H9 (cell line): Measurements from ENCODE around the gene NPTX1. TPM values are rescaled to one million over a fixed set of nuclear protein-coding genes. Genes with fewer than 3 reads are reported as not detected.

Source experiments
- DNase-seq: peaks from one replicate; pipeline ENCODE4 v3.0.0-alpha.2; 2017
- H2AFZ ChIP-seq: one replicate; pipeline ENCODE4 v1.6.1; 2013; ENCODE audit warnings: mild to moderate bottlenecking, low read length, control low read depth, moderate library complexity
- H2AK5ac ChIP-seq: 2 replicates; pipeline ENCODE4 v1.6.1; 2013; ENCODE audit warnings: low read length, control low read depth, mixed read lengths; ENCODE audit not compliant: insufficient read length
- H2BK120ac ChIP-seq: one replicate; pipeline ENCODE4 v1.6.1; 2013; ENCODE audit warnings: low read depth, mild to moderate bottlenecking, low read length, control low read depth, inconsistent platforms; ENCODE audit not compliant: poor library complexity, severe bottlenecking
- H2BK12ac ChIP-seq: 2 replicates; pipeline ENCODE4 v1.6.1; 2013; ENCODE audit warnings: low read length, control low read depth, mixed read lengths, low read depth; ENCODE audit not compliant: insufficient read length
- H2BK15ac ChIP-seq: 2 replicates; pipeline ENCODE4 v1.6.1; 2013; ENCODE audit warnings: low read depth, low read length, control low read depth
- H2BK20ac ChIP-seq: one replicate; pipeline ENCODE4 v1.6.1; 2013; ENCODE audit warnings: low read depth, mild to moderate bottlenecking, low read length, control low read depth, inconsistent platforms; ENCODE audit not compliant: poor library complexity, severe bottlenecking
- H2BK5ac ChIP-seq: 2 replicates; pipeline ENCODE4 v1.6.1; 2013; ENCODE audit warnings: low read length, control low read depth, mixed read lengths; ENCODE audit not compliant: insufficient read length
- H3K14ac ChIP-seq: 2 replicates; pipeline ENCODE4 v1.6.1; 2013; ENCODE audit warnings: low read length, control low read depth; ENCODE audit not compliant: insufficient read depth
- H3K18ac ChIP-seq: 2 replicates; pipeline ENCODE4 v1.6.1; 2013; ENCODE audit warnings: low read depth, mild to moderate bottlenecking, mixed read lengths, low read length, control low read depth; ENCODE audit not compliant: insufficient read length
- H3K23ac ChIP-seq: 2 replicates; pipeline ENCODE4 v1.6.1; 2013; ENCODE audit warnings: low read length, control low read depth, mixed read lengths, low read depth; ENCODE audit not compliant: insufficient read length
- H3K23me2 ChIP-seq: 2 replicates; pipeline ENCODE4 v1.6.1; 2013; ENCODE audit warnings: low read depth, mild to moderate bottlenecking, mixed read lengths, low read length, control low read depth; ENCODE audit not compliant: insufficient read length, poor library complexity, severe bottlenecking
- H3K27ac ChIP-seq: 2 replicates; pipeline ENCODE4 v1.5.1; 2013; ENCODE audit warnings: low read length, control low read depth, mixed read lengths, low read depth; ENCODE audit not compliant: insufficient read length
- H3K27me3 ChIP-seq: 2 replicates; pipeline ENCODE4 v1.6.1; 2013; ENCODE audit warnings: low read length, control low read depth, inconsistent platforms; ENCODE audit not compliant: insufficient read depth
- H3K4ac ChIP-seq: 2 replicates; pipeline ENCODE4 v1.6.1; 2013; ENCODE audit warnings: low read depth, mild to moderate bottlenecking, control low read depth, inconsistent platforms, low read length, moderate library complexity
- H3K4me1 ChIP-seq: 2 replicates; pipeline ENCODE4 v1.6.1; 2013; ENCODE audit warnings: low read length, control low read depth, inconsistent platforms; ENCODE audit not compliant: insufficient read depth
- H3K4me2 ChIP-seq: 2 replicates; pipeline ENCODE4 v1.6.1; 2013; ENCODE audit warnings: low read length, control low read depth, mixed read lengths; ENCODE audit not compliant: insufficient read length, insufficient read depth
- H3K56ac ChIP-seq: 2 replicates; pipeline ENCODE4 v1.6.1; 2013; ENCODE audit warnings: low read depth, mild to moderate bottlenecking, mixed read lengths, low read length, control low read depth; ENCODE audit not compliant: insufficient read length
- H3K79me1 ChIP-seq: 2 replicates; pipeline ENCODE4 v1.6.1; 2013; ENCODE audit warnings: low read depth, mild to moderate bottlenecking, moderate library complexity, low read length, control low read depth, inconsistent platforms; ENCODE audit not compliant: insufficient read depth, poor library complexity, severe bottlenecking
- H3K79me2 ChIP-seq: 2 replicates; pipeline ENCODE4 v1.6.1; 2013; ENCODE audit warnings: low read length, control low read depth, inconsistent platforms; ENCODE audit not compliant: insufficient read depth
- H3K9ac ChIP-seq: 2 replicates; pipeline ENCODE4 v1.6.1; 2013; ENCODE audit warnings: low read length, control low read depth, mixed read lengths; ENCODE audit not compliant: insufficient read length; ENCODE audit errors: extremely low read depth
- H3K9me3 ChIP-seq: one replicate; pipeline ENCODE4 v1.6.1; 2013; ENCODE audit warnings: low read depth, low read length, inconsistent platforms; ENCODE audit not compliant: control insufficient read depth
- H3T11ph ChIP-seq: one replicate; pipeline ENCODE4 v1.6.1; 2013; ENCODE audit warnings: mild to moderate bottlenecking, low read length, control low read depth, inconsistent platforms
- H4K20me1 ChIP-seq: one replicate; pipeline ENCODE4 v1.6.1; 2013; ENCODE audit not compliant: control insufficient read depth, insufficient read length, insufficient read depth
- H4K5ac ChIP-seq: 2 replicates; pipeline ENCODE4 v1.6.1; 2013; ENCODE audit warnings: low read depth, mild to moderate bottlenecking, mixed read lengths, low read length, control low read depth; ENCODE audit not compliant: insufficient read length
- H4K8ac ChIP-seq: replicated peaks from 2 replicates; pipeline ENCODE4 v1.6.1; 2013; ENCODE audit warnings: low read length, control low read depth, mixed read lengths, low read depth; ENCODE audit not compliant: insufficient read length
- H4K91ac ChIP-seq: 2 replicates; pipeline ENCODE4 v1.6.1; 2013; ENCODE audit warnings: low read depth, mild to moderate bottlenecking, moderate library complexity, mixed read lengths, low read length, control low read depth; ENCODE audit not compliant: insufficient read length
- H3K27ac Mint-ChIP-seq, 3 experiments: 2 replicates in 2 of 3; 3 replicates in 1 of 3; pipeline ENCODE4 v1.8.0; 2020 to 2021; ENCODE audit warnings: mixed read lengths in 3 of 3, mild to moderate bottlenecking in 1 of 3, moderate library complexity in 1 of 3
- H3K27me3 Mint-ChIP-seq: 2 replicates; pipeline ENCODE4 v1.8.0; 2021; ENCODE audit warnings: low read depth, mild to moderate bottlenecking, moderate library complexity, mixed read lengths
- H3K36me3 Mint-ChIP-seq, 3 experiments: 2 replicates in 2 of 3; 3 replicates in 1 of 3; pipeline ENCODE4 v1.8.0; 2020 to 2021; ENCODE audit warnings: low read depth in 3 of 3, mixed read lengths in 3 of 3; ENCODE audit not compliant: insufficient read depth in 1 of 3
- H3K4me1 Mint-ChIP-seq, 2 experiments: 2 replicates each; pipeline ENCODE4 v1.8.0; 2020; ENCODE audit warnings: mixed read lengths in 2 of 2
- H3K4me3 Mint-ChIP-seq, 2 experiments: 2 replicates in 1 of 2; 3 replicates in 1 of 2; pipeline ENCODE4 v1.8.0; 2020 to 2021; ENCODE audit warnings: mild to moderate bottlenecking in 2 of 2, mixed read lengths in 2 of 2, moderate library complexity in 1 of 2
- H3K9me3 Mint-ChIP-seq, 2 experiments: 2 replicates in 1 of 2; 3 replicates in 1 of 2; pipeline ENCODE4 v1.8.0; 2020; ENCODE audit warnings: mild to moderate bottlenecking in 2 of 2, mixed read lengths in 2 of 2, moderate library complexity in 1 of 2
- CTCF ChIP-seq: fragments of 200-600 bp; sonication (generic); conservative IDR thresholded peaks from 3 replicates; pipeline ENCODE4 v1.8.0; 2021; ENCODE audit warnings: antibody characterized with exemption, mild to moderate bottlenecking
- WGBS: extraction: QIAGEN DNeasy Blood & Tissue Kit; methylation state at CpG from one replicate; pipeline ENCODE4 v1.1.7; 2013; ENCODE audit warnings: missing lambda C conversion rate, low lambda C conversion rate, mixed read lengths; ENCODE audit not compliant: insufficient read length; ENCODE audit errors: extremely low coverage; 5-methylcytosine and 5-hydroxymethylcytosine counted together
- total RNA-seq: library from RNA; stranded (reverse); gene quantifications from 2 replicates; pipeline ENCODE4 v1.2.1, GENCODE V29; 2021

The NPTX1 gene
- total RNA-seq, 1 experiment from 2014 or later = 20.5 TPM

- Histone ChIP-seq H3K23me2 (no peaks in the 10 kb centered on the region), H3K4ac (no peak overlapping the region), H3K56ac (no peak overlapping the region), H3K18ac (no peak overlapping the region), H3K14ac (no peak overlapping the region), H3K79me2 (no peaks in the 10 kb centered on the region), H3K9me3 (no peaks in the 10 kb centered on the region), H2BK15ac (no peak overlapping the region), H4K5ac (no peak overlapping the region), H4K20me1 (no peaks in the 10 kb centered on the region), H3K27ac (no peak overlapping the region), H2BK120ac (no peak overlapping the region), H3K23ac (no peak overlapping the region), H4K91ac (no peak overlapping the region), H4K8ac (no peak overlapping the region), H2AK5ac (no peak overlapping the region), H3K27me3 (no peaks in the 10 kb centered on the region), H2BK12ac (no peak overlapping the region), H3K9ac (no peak overlapping the region), H3K4me2 (no peak overlapping the region), H2AFZ (no peak overlapping the region), H2BK20ac (no peak overlapping the region), H3T11ph (no peak overlapping the region), H3K79me1 (no peaks in the 10 kb centered on the region), H2BK5ac (no peak overlapping the region), H3K4me1 (no peaks in the 10 kb centered on the region)
- Mint-ChIP-seq H3K4me3 (no peak overlapping the region), H3K27ac (no peak overlapping the region; a peak in 1 of 7 replicates), H3K4me1 (peaks cover 4 to 12% of the 10 kb centered on the region in 2 experiments), H3K36me3 (no peaks in the 10 kb centered on the region), H3K9me3 (no peaks in the 10 kb centered on the region), H3K27me3 (peaks cover 2% of the 10 kb centered on the region)
- no peak for DNase-seq
- TF ChIP-seq CTCF = no peak
- WGBS = no CpG with 5 or more reads among the region's 13 CpGs
These were observed 52.7 kb downstream of the NPTX1 start for GRCh38 chr17:80423536-80424225.
